Endothelial cell (in vitro differentiated cells): Measurements from ENCODE around the gene SRRM3. TPM values are rescaled to one million over a fixed set of nuclear protein-coding genes. Genes with fewer than 3 reads are reported as not detected.
"Not testable (repeated sequence)": the region's sequence is repeated elsewhere in the genome, so short reads cannot be mapped to it uniquely, and the experiment has no call there.

ENCODE experiments used
- DNase-seq: peaks from one replicate; pipeline ENCODE4 v3.0.0; 2021; ENCODE audit warnings: low spot score
- H3K27ac Mint-ChIP-seq: one replicate; pipeline ENCODE4 v1.8.0; 2021; ENCODE audit warnings: mixed read lengths, inconsistent platforms; ENCODE audit not compliant: unreplicated experiment
- H3K27me3 Mint-ChIP-seq: one replicate; pipeline ENCODE4 v1.8.0; 2021; ENCODE audit warnings: mild to moderate bottlenecking, moderate library complexity, mixed read lengths, inconsistent platforms; ENCODE audit not compliant: unreplicated experiment
- H3K36me3 Mint-ChIP-seq: one replicate; pipeline ENCODE4 v1.8.0; 2021; ENCODE audit warnings: mild to moderate bottlenecking, low read depth, mixed read lengths, inconsistent platforms; ENCODE audit not compliant: unreplicated experiment
- H3K4me1 Mint-ChIP-seq: one replicate; pipeline ENCODE4 v1.8.0; 2021; ENCODE audit warnings: mild to moderate bottlenecking, mixed read lengths, inconsistent platforms; ENCODE audit not compliant: unreplicated experiment
- H3K4me3 Mint-ChIP-seq: one replicate; pipeline ENCODE4 v1.8.0; 2021; ENCODE audit warnings: mild to moderate bottlenecking, mixed read lengths, inconsistent platforms; ENCODE audit not compliant: unreplicated experiment
- H3K9me3 Mint-ChIP-seq: one replicate; pipeline ENCODE4 v1.8.0; 2021; ENCODE audit warnings: mixed read lengths, inconsistent platforms; ENCODE audit not compliant: unreplicated experiment
- total RNA-seq: library from RNA; stranded (reverse); fragmentation: NEBNext Ultra II Directional; extraction: Animal tissue kit (Norgen Biotek cat#: 25700); gene quantifications from one replicate; pipeline ENCODE4 v1.2.1, GENCODE V29; 2021; ENCODE audit not compliant: unreplicated experiment
- TF ChIP-seq, protein P1 (sequence below): fragments of 200-600 bp; sonication (generic); IDR thresholded peaks from one replicate; pipeline ENCODE4 v1.5.0; 2021; ENCODE audit warnings: antibody characterized with exemption; ENCODE audit not compliant: unreplicated experiment

SRRM3 gene
- total RNA-seq, 1 donor from 2014 or later: 27.1 TPM

DNA sequence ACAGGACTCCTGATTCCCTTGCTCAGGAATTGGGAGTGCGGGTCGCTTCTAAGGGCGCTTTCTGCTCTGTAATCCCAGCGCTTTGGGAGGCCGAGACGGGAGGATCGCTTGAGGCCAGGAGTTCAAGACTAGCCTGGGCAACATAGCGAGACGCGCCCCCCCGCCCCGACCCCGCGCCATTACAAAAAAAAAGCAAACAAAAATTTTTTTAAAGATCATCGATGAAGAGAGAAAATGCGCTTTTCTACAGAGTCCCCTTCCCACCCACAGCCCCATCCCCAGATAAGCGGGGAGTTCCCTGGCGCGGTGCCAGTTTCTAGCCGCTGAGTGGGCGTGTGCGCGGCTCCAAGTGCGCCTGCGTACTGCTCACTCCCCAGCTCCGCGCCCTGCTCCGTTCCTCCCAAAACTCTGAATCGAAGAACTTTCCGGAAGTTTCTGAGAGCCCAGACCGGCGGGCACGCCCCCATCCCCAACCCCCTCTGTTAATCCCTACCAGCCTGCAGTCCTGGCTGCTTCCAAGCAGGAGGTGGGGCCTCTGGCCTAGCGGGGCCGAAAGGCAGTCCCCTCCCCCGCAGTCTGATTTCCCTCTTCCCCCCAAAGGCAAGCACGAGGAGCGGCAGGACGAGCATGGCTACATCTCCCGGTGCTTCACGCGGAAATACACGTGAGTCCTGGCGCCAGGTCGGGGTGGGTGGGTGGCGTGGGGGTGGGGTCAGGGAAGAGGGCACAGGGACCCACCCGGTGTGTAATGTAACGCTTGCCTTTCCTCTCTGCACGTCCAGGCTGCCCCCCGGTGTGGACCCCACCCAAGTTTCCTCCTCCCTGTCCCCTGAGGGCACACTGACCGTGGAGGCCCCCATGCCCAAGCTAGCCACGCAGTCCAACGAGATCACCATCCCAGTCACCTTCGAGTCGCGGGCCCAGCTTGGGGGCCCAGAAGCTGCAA lies 101.8 kb downstream of the SRRM3 start:
- Mint-ChIP-seq H3K36me3 (peaks cover 5% of the 10 kb centered on the region), H3K27ac (peak overlapping the region; percentile 18), H3K4me3 (peak overlapping the region; percentile 93), H3K4me1 (peaks cover 20% of the 10 kb centered on the region), H3K9me3 (no peaks in the 10 kb centered on the region), H3K27me3 (peaks cover 18% of the 10 kb centered on the region)
- TF ChIP-seq, protein P1, sequence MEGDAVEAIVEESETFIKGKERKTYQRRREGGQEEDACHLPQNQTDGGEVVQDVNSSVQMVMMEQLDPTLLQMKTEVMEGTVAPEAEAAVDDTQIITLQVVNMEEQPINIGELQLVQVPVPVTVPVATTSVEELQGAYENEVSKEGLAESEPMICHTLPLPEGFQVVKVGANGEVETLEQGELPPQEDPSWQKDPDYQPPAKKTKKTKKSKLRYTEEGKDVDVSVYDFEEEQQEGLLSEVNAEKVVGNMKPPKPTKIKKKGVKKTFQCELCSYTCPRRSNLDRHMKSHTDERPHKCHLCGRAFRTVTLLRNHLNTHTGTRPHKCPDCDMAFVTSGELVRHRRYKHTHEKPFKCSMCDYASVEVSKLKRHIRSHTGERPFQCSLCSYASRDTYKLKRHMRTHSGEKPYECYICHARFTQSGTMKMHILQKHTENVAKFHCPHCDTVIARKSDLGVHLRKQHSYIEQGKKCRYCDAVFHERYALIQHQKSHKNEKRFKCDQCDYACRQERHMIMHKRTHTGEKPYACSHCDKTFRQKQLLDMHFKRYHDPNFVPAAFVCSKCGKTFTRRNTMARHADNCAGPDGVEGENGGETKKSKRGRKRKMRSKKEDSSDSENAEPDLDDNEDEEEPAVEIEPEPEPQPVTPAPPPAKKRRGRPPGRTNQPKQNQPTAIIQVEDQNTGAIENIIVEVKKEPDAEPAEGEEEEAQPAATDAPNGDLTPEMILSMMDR: no peak
- DNase-seq: peak; percentile 86

DNA sequence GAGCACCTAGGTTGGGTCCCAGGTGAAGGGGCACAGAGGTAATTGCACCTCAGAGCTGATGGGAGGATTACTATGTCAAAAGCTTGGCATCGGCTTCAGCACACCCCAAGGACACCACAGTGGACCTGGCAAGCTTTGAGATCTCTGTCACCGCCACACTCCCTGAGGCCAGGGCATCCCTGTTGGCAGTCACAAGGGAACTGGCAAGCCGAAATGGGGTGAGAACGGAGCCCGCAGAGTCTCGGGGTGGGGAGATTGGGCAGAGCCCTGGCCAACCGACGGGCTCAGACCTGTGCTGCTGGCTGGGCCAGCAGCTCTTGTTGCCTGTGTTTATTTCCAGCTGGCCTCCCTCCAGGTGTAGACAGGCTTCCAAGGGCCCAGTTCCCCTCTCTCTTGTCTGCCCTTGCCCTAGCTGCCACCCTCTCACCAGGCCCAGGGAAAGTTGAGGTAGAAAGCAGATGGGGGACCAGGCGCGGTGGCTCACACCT lies 103.2 kb downstream of the SRRM3 start:
- peaks cover 20% of the 10 kb centered on the region for H3K4me1 Mint-ChIP-seq
- peaks cover 5% of the 10 kb centered on the region for H3K36me3 Mint-ChIP-seq
- no peaks in the 10 kb centered on the region for H3K9me3 Mint-ChIP-seq
- peaks cover 18% of the 10 kb centered on the region for H3K27me3 Mint-ChIP-seq
- H3K27ac Mint-ChIP-seq: no peak overlapping the region
- no peak for DNase-seq
- TF ChIP-seq, protein P1: no peak
- H3K4me3 Mint-ChIP-seq: peak overlapping the region; percentile 93

DNA sequence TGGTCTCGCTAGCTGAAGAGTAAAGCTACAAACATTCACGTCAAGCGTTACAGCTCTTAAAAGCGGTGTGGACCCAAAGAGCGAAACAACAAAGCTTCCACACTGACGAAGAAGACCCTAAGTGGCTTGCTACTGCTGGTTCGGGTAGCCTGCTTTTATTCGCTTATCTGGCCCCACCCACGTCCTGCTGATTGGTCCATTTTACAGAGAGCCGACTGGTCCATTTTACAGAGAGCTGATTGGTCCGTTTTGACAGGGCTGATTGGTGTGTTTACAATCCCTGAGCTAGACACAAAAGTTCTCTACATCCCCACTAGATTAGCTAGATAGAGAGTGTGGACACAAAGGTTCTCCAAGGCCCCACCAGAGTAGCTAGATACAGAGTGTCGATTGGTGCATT lies 107.2 kb downstream of the SRRM3 start:
- Mint-ChIP-seq H3K27me3 (peaks cover 16% of the 10 kb centered on the region), H3K4me1 (peaks cover 24% of the 10 kb centered on the region)
- H3K4me3 Mint-ChIP-seq, H3K27ac Mint-ChIP-seq, DNase-seq, H3K36me3 Mint-ChIP-seq, H3K9me3 Mint-ChIP-seq: not testable (repeated sequence)

DNA sequence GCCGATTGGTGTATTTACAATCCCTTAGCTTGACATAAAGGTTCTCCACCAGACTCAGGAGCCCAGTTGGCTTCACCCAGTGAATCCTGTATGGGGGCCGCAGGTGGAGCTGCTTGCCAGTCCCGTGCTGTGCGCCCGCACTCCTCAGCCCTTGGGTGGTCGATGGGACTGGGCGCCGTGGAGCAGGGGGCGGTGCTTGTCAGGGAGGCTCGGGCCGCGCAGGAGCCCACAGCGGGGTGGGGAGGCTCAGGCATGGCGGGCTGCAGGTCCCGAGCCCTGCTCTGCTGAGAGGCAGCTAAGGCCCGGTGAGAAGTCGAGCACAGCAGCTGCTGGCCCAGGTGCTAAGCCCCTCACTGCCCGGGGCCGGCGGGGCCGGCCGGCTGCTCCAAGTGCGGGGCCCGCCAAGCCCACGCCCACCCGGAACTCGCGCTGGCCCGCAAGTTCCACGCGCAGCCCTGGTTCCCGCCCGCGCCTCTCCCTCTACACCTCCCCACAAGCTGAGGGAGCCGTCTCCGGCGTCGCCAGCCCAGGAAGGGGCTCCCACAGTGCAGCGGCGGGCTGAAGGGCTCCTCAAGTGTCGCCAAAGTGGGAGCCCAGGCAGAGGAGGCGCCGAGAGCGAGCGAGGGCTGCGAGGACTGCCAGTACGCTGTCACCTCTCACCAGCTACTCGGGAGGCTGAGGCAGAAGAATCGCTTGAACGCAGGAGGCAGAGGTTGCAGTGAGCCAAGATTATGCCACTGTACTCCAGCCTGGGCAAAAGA lies 107.8 kb downstream of the SRRM3 start:
- H3K4me3 Mint-ChIP-seq, H3K27ac Mint-ChIP-seq, H3K36me3 Mint-ChIP-seq, DNase-seq, H3K9me3 Mint-ChIP-seq: not testable (repeated sequence)
- Mint-ChIP-seq H3K27me3 (peaks cover 11% of the 10 kb centered on the region), H3K4me1 (peaks cover 17% of the 10 kb centered on the region)

DNA sequence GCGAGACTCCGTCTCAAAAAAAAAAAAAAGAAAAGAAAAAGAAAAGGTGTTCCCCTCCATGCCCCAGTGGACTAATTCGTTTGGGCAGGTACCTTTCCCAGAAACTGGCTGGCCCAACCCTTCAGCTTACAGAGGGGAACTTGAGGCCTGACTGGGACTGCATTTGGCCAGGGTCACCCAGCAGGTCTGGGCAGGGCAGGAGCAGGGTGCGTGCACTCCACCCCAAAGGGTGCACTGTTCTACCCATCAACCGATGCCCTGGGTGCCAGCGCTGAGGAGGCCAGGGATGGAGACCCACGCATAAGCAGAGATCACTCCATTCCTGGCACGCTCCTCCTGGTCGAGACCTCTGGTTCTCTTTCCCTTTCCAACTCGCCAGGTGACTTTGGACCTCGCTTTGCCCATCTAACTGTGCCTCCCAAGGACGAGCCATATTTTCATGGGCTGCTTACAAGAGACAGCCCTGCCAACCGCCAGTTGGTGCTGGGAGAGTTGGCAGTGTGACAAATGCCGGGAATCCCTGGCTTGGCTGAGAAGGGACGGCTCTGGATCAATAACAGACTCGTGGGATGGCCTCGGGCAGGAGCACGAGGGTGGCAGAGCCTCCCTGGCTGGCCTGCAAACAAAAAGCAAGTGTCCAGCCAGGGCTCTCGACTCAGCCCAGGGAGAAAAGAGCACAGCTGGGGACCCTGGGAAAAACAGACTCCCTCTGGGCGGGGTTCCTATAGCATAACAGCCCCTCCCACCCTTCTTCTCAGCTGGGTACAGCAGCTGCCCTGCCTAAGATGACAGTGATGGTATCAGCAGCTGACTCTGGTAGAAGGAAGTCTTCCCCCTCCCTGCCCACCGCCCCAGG lies 108.6 kb downstream of the SRRM3 start:
- H3K27me3 Mint-ChIP-seq: peaks cover 8% of the 10 kb centered on the region
- no peak overlapping the region for H3K27ac Mint-ChIP-seq
- peaks cover 15% of the 10 kb centered on the region for H3K4me1 Mint-ChIP-seq
- H3K9me3 Mint-ChIP-seq: no peaks in the 10 kb centered on the region
- DNase-seq: no peak
- no peaks in the 10 kb centered on the region for H3K36me3 Mint-ChIP-seq
- no peak overlapping the region for H3K4me3 Mint-ChIP-seq
- TF ChIP-seq, protein P1: no peak

DNA sequence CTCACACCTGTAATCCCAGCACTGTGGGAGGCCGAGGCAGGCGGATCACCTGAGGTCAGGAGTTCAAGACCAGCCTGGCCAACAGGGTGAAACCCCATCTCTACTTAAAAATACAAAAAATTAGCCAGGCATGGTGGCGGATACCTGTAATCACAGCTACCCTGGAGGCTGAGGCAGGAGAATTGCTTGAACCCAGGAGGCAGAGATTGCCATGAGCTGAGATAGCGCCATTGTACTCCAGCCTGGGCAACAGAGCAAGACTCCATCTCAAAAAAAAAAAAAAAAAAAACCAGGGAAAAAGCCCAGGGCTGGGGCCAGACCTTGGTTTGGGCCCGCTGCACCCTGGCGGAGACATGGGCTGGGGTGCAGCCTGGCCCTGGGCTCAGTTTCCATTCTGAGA lies 110.1 kb downstream of the SRRM3 start:
- peaks cover 12% of the 10 kb centered on the region for H3K4me1 Mint-ChIP-seq
- not testable (repeated sequence) for H3K27ac Mint-ChIP-seq, DNase-seq, H3K36me3 Mint-ChIP-seq, H3K4me3 Mint-ChIP-seq, H3K27me3 Mint-ChIP-seq, H3K9me3 Mint-ChIP-seq
